Gastroesophageal sphincter (tissue), 3 donors: ENCODE data around the gene PKNOX1.

Source experiments
- CTCF ChIP-seq, 4 experiments: fragments of 200-600 bp in 2 of 4; fragments of 450-650 bp in 2 of 4; sonication (generic) in 1 of 4; IDR thresholded peaks; one replicate each; pipeline ENCODE4 v1.5.1; 2017 to 2019; ENCODE audit warnings: antibody characterized with exemption in 4 of 4, mild to moderate bottlenecking in 2 of 4, moderate library complexity in 2 of 4
- POLR2AphosphoS5 ChIP-seq: sonication (generic); formaldehyde crosslinking; IDR thresholded peaks from one replicate; pipeline ENCODE4 v1.6.1; 2017; ENCODE audit warnings: antibody characterized with exemption

- TF ChIP-seq CTCF (IDR thresholded peaks at IDR 0.05) (no peak), POLR2AphosphoS5 (no peak)
Observed at GRCh38 chr21:42993051-42993712, 18.8 kb downstream of the PKNOX1 start.
